Heart left ventricle (tissue), 16 donors: ENCODE results near the gene MLXIP. TPM values are rescaled to one million over a fixed set of nuclear protein-coding genes. Genes with fewer than 3 reads are reported as not detected.

ENCODE experiments used
- ATAC-seq, 4 donors: fragments of 200-7000 bp; cut with Tn5 transposase; one replicate each; pipeline ENCODE4 v1.9.1; 2020 to 2022; ENCODE audit warnings: moderate library complexity in 4 of 4, mild to moderate bottlenecking in 3 of 4, moderate number of reproducible peaks in 1 of 4
- DNase-seq, 5 donors: peaks; one replicate each; pipeline ENCODE4 v3.0.0-alpha.2; 2020
- H3K27ac ChIP-seq, 12 donors: fragments of 200-600 bp; sonication (generic) in 4 of 12; one replicate each; pipeline versions ENCODE4 v1.5.0 to v1.8.0; 2016 to 2022; ENCODE audit warnings: mild to moderate bottlenecking in 2 of 12
- H3K27me3 ChIP-seq, 9 donors: fragments of 200-600 bp; sonication (generic) in 2 of 9; one replicate each; pipeline versions ENCODE4 v1.5.1 to v1.8.0; 2016 to 2022; ENCODE audit warnings: mild to moderate bottlenecking in 3 of 9
- H3K36me3 ChIP-seq, 9 donors: fragments of 200-600 bp; sonication (generic) in 2 of 9; one replicate each; pipeline versions ENCODE4 v1.5.0 to v1.8.0; 2018 to 2022; ENCODE audit warnings: mild to moderate bottlenecking in 2 of 9
- H3K4me1 ChIP-seq, 12 donors: fragments of 200-600 bp; sonication (generic) in 4 of 12; one replicate each; pipeline versions ENCODE4 v1.5.0 to v1.8.0; 2016 to 2022; ENCODE audit warnings: mild to moderate bottlenecking in 3 of 12
- H3K4me3 ChIP-seq, 12 donors: fragments of 200-600 bp; sonication (generic) in 4 of 12; one replicate each; pipeline versions ENCODE4 v1.5.0 to v1.8.0; 2017 to 2022; ENCODE audit warnings: mild to moderate bottlenecking in 9 of 12, moderate library complexity in 4 of 12
- H3K9me3 ChIP-seq, 12 donors: fragments of 200-600 bp; sonication (generic) in 4 of 12; one replicate each; pipeline versions ENCODE4 v1.5.0 to v1.8.0; 2016 to 2022; ENCODE audit warnings: mild to moderate bottlenecking in 1 of 12
- CTCF ChIP-seq, 12 donors: fragments of 200-600 bp; sonication (generic) in 4 of 12; IDR thresholded peaks; one replicate each; pipeline versions ENCODE4 v1.5.0 to v1.8.0; 2018 to 2022; ENCODE audit warnings: antibody characterized with exemption in 12 of 12, mild to moderate bottlenecking in 5 of 12
- POLR2A ChIP-seq, 2 donors: fragments of 450-650 bp; IDR thresholded peaks; one replicate each; pipeline ENCODE4 v1.6.1; 2017; ENCODE audit warnings: antibody characterized with exemption in 2 of 2, mild to moderate bottlenecking in 2 of 2, moderate library complexity in 2 of 2
- WGBS, 4 donors: extraction: QIAGEN DNeasy Blood & Tissue Kit in 2 of 4; methylation state at CpG; one replicate each; pipeline versions ENCODE4 v1.1.5 to v1.1.7; 2013 to 2018; 5-methylcytosine and 5-hydroxymethylcytosine counted together
- intact Hi-C, 10 donors: fragments of 100-400 bp; cut with DNase I; formaldehyde crosslinking; loops; one replicate each; pipeline versions ENCODE4 v1.11.1 to v1.14.2; 2022
- polyA plus RNA-seq, 2 donors: library from polyadenylated mRNA; stranded (reverse); fragments of 200-250 nt; gene quantifications; one replicate each; pipeline ENCODE4 v1.2.3, GENCODE V29; 2013
- total RNA-seq, 9 donors: library from RNA; depleted of rRNA in 2 of 9; stranded (reverse); fragments of >200 nt in 2 of 9; fragmentation: NEBNext Ultra II Directional in 3 of 9; extraction: Animal tissue kit (Norgen Biotek cat#: 25700) in 3 of 9; gene quantifications; one replicate each; pipeline versions ENCODE4 v1.1.0 to v1.2.4, GENCODE V29; 2016 to 2023
- donor health status: ischemic (EF 13 %, LVEDD 7.1; RV severe dilation, severe dysfunction).
- donor health status: healthy with polysubstance abuse.
- donor health status: DM: no; HTN: yes; CAD: no.
- donor health status: DM: no; HTN: no; CAD: no.
- donor health status: ischemic (EF 25% LVEDD 6.9; RV normal size, moderate dysfunction).
- donor health status: ischemic (EF 25% LVEDD 5.7; RV mildly dilated, moderate dysfunction).
- donor health status: healthy.
- donor health status: DM: yes; HTN: yes; CAD: no.
- donor health status: ischemic (EF 35%, LVEDD 5.7; RV mildly dilated, moderate dysfunction).
- donor health status: nonischemic (EF 11% LVEDD 7.7; RV severe dilation, severe dysfunction).
- donor health status: DM: yes; HTN: yes; CAD: no.
- donor health status: PGD.
- donor health status: ischemic (EF 29% LVEDD 5.4; RV normal size, mild dysfunction).
- donor health status: nonischemic (EF 23%, LVEDD 6.1; RV moderate dilation, normal function).

The MLXIP gene
- total and polyA plus RNA-seq, 11 donors: 14.3 to 39.6 (median 22.7) TPM

- Histone ChIP-seq H3K27me3 (peaks cover 0 to 8% (median 0%) of the 10 kb centered on the region in 9 donors), H3K27ac (no peak overlapping the region), H3K9me3 (no peaks in the 10 kb centered on the region), H3K4me3 (no peak overlapping the region), H3K36me3 (no peaks in the 10 kb centered on the region), H3K4me1 (no peaks in the 10 kb centered on the region)
- 75 to 81% (median 77%) methylated on average over 11 of the region's 11 CpGs for WGBS, 4 donors
- TF ChIP-seq POLR2A (IDR thresholded peaks at IDR 0.05): no peak
- TF ChIP-seq CTCF (IDR thresholded peaks at IDR 0.05): no peak
- no peak for DNase-seq
- intact Hi-C loops: no loop called here
- no peak for ATAC-seq
These were observed 82.2 kb downstream of the MLXIP start for GRCh38 chr12:122160761-122161160.

- Histone ChIP-seq H3K27ac (no peak overlapping the region), H3K27me3 (peaks cover 0 to 8% (median 0%) of the 10 kb centered on the region in 9 donors), H3K9me3 (no peaks in the 10 kb centered on the region), H3K36me3 (no peaks in the 10 kb centered on the region), H3K4me1 (no peaks in the 10 kb centered on the region), H3K4me3 (no peak overlapping the region)
- WGBS, 4 donors: 68 to 75% (median 73%) methylated on average over 8 of the region's 8 CpGs
- TF ChIP-seq CTCF (IDR thresholded peaks at IDR 0.05) (no peak), POLR2A (IDR thresholded peaks at IDR 0.05) (no peak)
- intact Hi-C loops: no loop called here
- DNase-seq: no peak
- no peak for ATAC-seq
These were observed 83.1 kb downstream of the MLXIP start for GRCh38 chr12:122161682-122162081.

- TF ChIP-seq CTCF (IDR thresholded peaks at IDR 0.05) (no peak), POLR2A (IDR thresholded peaks at IDR 0.05) (no peak)
- Histone ChIP-seq H3K9me3 (no peaks in the 10 kb centered on the region), H3K27me3 (peaks cover 0 to 8% (median 0%) of the 10 kb centered on the region in 9 donors), H3K36me3 (no peaks in the 10 kb centered on the region), H3K27ac (no peak overlapping the region), H3K4me3 (no peak overlapping the region), H3K4me1 (no peaks in the 10 kb centered on the region)
- ATAC-seq (no peak), DNase-seq (no peak)
- intact Hi-C loops: no loop called here
- 84 to 86% (median 85%) methylated on average over 3 of the region's 3 CpGs for WGBS, 4 donors
These were observed 84.4 kb downstream of the MLXIP start for GRCh38 chr12:122162976-122163375.

GRCh38 chr12:122166422-122167349 lies 88.1 kb downstream of the MLXIP start:
- H3K4me3 ChIP-seq: no peak overlapping the region
- no peak overlapping the region for H3K27ac ChIP-seq
- no peaks in the 10 kb centered on the region for H3K36me3 ChIP-seq
- DNase-seq (no peak), ATAC-seq (no peak)
- H3K9me3 ChIP-seq: no peaks in the 10 kb centered on the region
- TF ChIP-seq POLR2A (IDR thresholded peaks at IDR 0.05) (no peak), CTCF (IDR thresholded peaks at IDR 0.05) (no peak)
- intact Hi-C loops: no loop called here
- WGBS, 4 donors: 81 to 87% (median 83%) methylated on average over 22 of the region's 22 CpGs
- H3K4me1 ChIP-seq: no peaks in the 10 kb centered on the region
- peaks cover 0 to 8% (median 0%) of the 10 kb centered on the region in 9 donors for H3K27me3 ChIP-seq
